ENCODE measurements around the gene GAB1.

The GAB1 gene

GRCh38 chr4:143417679-143418403, 81.2 kb downstream of the GAB1 start:
- no peak for DNase-seq (ENCODE audit: low read depth in 2 of 2)

GRCh38 chr4:143420227-143420626, 83.6 kb downstream of the GAB1 start:
- DNase-seq (ENCODE audit: low read depth in 2 of 2), result no peak

GRCh38 chr4:143421609-143422008, 84.9 kb downstream of the GAB1 start:
- DNase-seq (ENCODE audit: low read depth in 2 of 2), result no peak

GRCh38 chr4:143424276-143424675, 87.6 kb downstream of the GAB1 start:
- no peak for DNase-seq (ENCODE audit: low read depth in 2 of 2)

GRCh38 chr4:143431526-143432257, 95.0 kb downstream of the GAB1 start:
- DNase-seq (ENCODE audit: low read depth in 2 of 2), result no peak

GRCh38 chr4:143432258-143432591, 95.5 kb downstream of the GAB1 start:
- DNase-seq (ENCODE audit: low read depth in 2 of 2), result no peak

GRCh38 chr4:143433231-143433630, 96.6 kb downstream of the GAB1 start:
- DNase-seq (ENCODE audit: low read depth in 2 of 2), result no peak

- DNase-seq (ENCODE audit: low read depth in 2 of 2), result no peak
These were observed 99.3 kb downstream of the GAB1 start for GRCh38 chr4:143435955-143436354.

- DNase-seq (ENCODE audit: low read depth in 2 of 2), result no peak
These were observed 100.8 kb downstream of the GAB1 start for GRCh38 chr4:143437476-143437875.

- DNase-seq (ENCODE audit: low read depth in 2 of 2), result no peak
These were observed 101.3 kb downstream of the GAB1 start for GRCh38 chr4:143437937-143438336.

GRCh38 chr4:143438710-143439109, 102.0 kb downstream of the GAB1 start:
- no peak for DNase-seq (ENCODE audit: low read depth in 2 of 2)

GRCh38 chr4:143441109-143441508, 104.4 kb downstream of the GAB1 start:
- DNase-seq (ENCODE audit: low read depth in 2 of 2), result no peak

GRCh38 chr4:143441678-143442077, 105.0 kb downstream of the GAB1 start:
- DNase-seq (ENCODE audit: low read depth in 2 of 2), result no peak

GRCh38 chr4:143443728-143444127, 107.1 kb downstream of the GAB1 start:
- no peak for DNase-seq (ENCODE audit: low read depth in 2 of 2)

- no peak for DNase-seq (ENCODE audit: low read depth in 2 of 2)
These were observed 114.5 kb downstream of the GAB1 start for GRCh38 chr4:143451186-143451585.

GRCh38 chr4:143455211-143455610, 118.5 kb downstream of the GAB1 start:
- no peak for DNase-seq (ENCODE audit: low read depth in 2 of 2)

GRCh38 chr4:143458966-143459365, 122.3 kb downstream of the GAB1 start:
- no peak for DNase-seq (ENCODE audit: low read depth in 2 of 2)

- DNase-seq (ENCODE audit: low read depth in 2 of 2), result no peak
These were observed 136.9 kb downstream of the GAB1 start for GRCh38 chr4:143473334-143474126.

GRCh38 chr4:143477487-143477886, 140.8 kb downstream of the GAB1 start:
- DNase-seq (ENCODE audit: low read depth in 2 of 2), result no peak

- DNase-seq (ENCODE audit: low read depth in 2 of 2), result no peak
These were observed 144.7 kb downstream of the GAB1 start for GRCh38 chr4:143481361-143481760.

- DNase-seq (ENCODE audit: low read depth in 2 of 2), result no peak
These were observed 146.2 kb downstream of the GAB1 start for GRCh38 chr4:143482840-143483239.

GRCh38 chr4:143486314-143486713, 149.6 kb downstream of the GAB1 start:
- DNase-seq (ENCODE audit: low read depth in 2 of 2), result no peak

GRCh38 chr4:143488687-143489086, 152.0 kb downstream of the GAB1 start:
- no peak for DNase-seq (ENCODE audit: low read depth in 2 of 2)

Measured in stimulated activated CD4-positive, alpha-beta T cell treated with anti-CD3 and anti-CD28 coated beads, Interleukin-1b, Interleukin-23, amount 100 ng/mL, for 1 hour (primary cell).